Measurements from ENCODE around the gene MAP2K5. TPM values are rescaled to one million over a fixed set of nuclear protein-coding genes. Genes with fewer than 3 reads are reported as not detected.

Gene MAP2K5
- total RNA-seq, 2 donors from 2014 or later = 10.7 to 15.7 TPM

GRCh38 chr15:67808821-67809220, 266.3 kb downstream of the MAP2K5 start:
- TF ChIP-seq POLR2A (IDR thresholded peaks at IDR 0.05) (no peak), POLR2AphosphoS5 (IDR thresholded peaks at IDR 0.05) (no peak), CTCF (IDR thresholded peaks at IDR 0.05) (no peak)

GRCh38 chr15:67809441-67809840, 266.9 kb downstream of the MAP2K5 start:
- H3K36me3 ChIP-seq = peaks cover 0 to 4% of the 10 kb centered on the region in 2 donors
- no peak overlapping the region for H3K4me3 ChIP-seq
- TF ChIP-seq CTCF (IDR thresholded peaks at IDR 0.05) = no peak
- no peak for TF ChIP-seq POLR2AphosphoS5 (IDR thresholded peaks at IDR 0.05)
- TF ChIP-seq POLR2A (IDR thresholded peaks at IDR 0.05) = no peak
- no peak for DNase-seq (ENCODE audit: low spot score)
- 98% methylated on average over 5 of the region's 5 CpGs for WGBS
- no peaks in the 10 kb centered on the region for H3K9me3 ChIP-seq
- no peak overlapping the region for H3K27ac ChIP-seq
- no peaks in the 10 kb centered on the region for H3K27me3 ChIP-seq (replicated peaks; ENCODE audit: insufficient read depth)
- no peaks in the 10 kb centered on the region for H3K4me1 ChIP-seq (replicated peaks)
- intact Hi-C loops (cut with DNase I) = no loop called here

More at GRCh38 chr15:67808821-67809220, 266.3 kb downstream of the MAP2K5 start:
- DNase-seq (ENCODE audit: low spot score) = no peak
- Histone ChIP-seq H3K27ac (no peak overlapping the region), H3K4me3 (no peak overlapping the region), H3K36me3 (peaks cover 0 to 4% of the 10 kb centered on the region in 2 donors), H3K9me3 (no peaks in the 10 kb centered on the region), H3K4me1 (replicated peaks) (no peaks in the 10 kb centered on the region), H3K27me3 (replicated peaks; ENCODE audit: insufficient read depth) (no peaks in the 10 kb centered on the region)
- intact Hi-C loops (cut with DNase I) = no loop called here
- 94% methylated on average over 7 of the region's 7 CpGs for WGBS

GRCh38 chr15:67809866-67810265, 267.4 kb downstream of the MAP2K5 start:
- H3K36me3 ChIP-seq = peaks cover 0 to 4% of the 10 kb centered on the region in 2 donors
- H3K4me3 ChIP-seq = no peak overlapping the region
- WGBS = 96% methylated on average over 6 of the region's 6 CpGs
- no peaks in the 10 kb centered on the region for H3K27me3 ChIP-seq (replicated peaks; ENCODE audit: insufficient read depth)
- H3K9me3 ChIP-seq = no peaks in the 10 kb centered on the region
- no peak for DNase-seq (ENCODE audit: low spot score)
- H3K27ac ChIP-seq = no peak overlapping the region
- no peaks in the 10 kb centered on the region for H3K4me1 ChIP-seq (replicated peaks)
- intact Hi-C loops (cut with DNase I) = no loop called here
- no peak for TF ChIP-seq POLR2AphosphoS5 (IDR thresholded peaks at IDR 0.05)
- no peak for TF ChIP-seq POLR2A (IDR thresholded peaks at IDR 0.05)
- TF ChIP-seq CTCF (IDR thresholded peaks at IDR 0.05) = no peak

GRCh38 chr15:67812241-67812644, 269.7 kb downstream of the MAP2K5 start:
- no peaks in the 10 kb centered on the region for H3K27me3 ChIP-seq (replicated peaks; ENCODE audit: insufficient read depth)
- DNase-seq (ENCODE audit: low spot score) = no peak
- no peaks in the 10 kb centered on the region for H3K36me3 ChIP-seq
- no peaks in the 10 kb centered on the region for H3K9me3 ChIP-seq
- 74% methylated on average over 11 of the region's 11 CpGs for WGBS
- TF ChIP-seq POLR2A (IDR thresholded peaks at IDR 0.05) (no peak), POLR2AphosphoS5 (IDR thresholded peaks at IDR 0.05) (no peak), CTCF (IDR thresholded peaks at IDR 0.05) (no peak)
- no peak overlapping the region for H3K27ac ChIP-seq
- H3K4me3 ChIP-seq = no peak overlapping the region
- H3K4me1 ChIP-seq (replicated peaks) = no peaks in the 10 kb centered on the region
- intact Hi-C loops (cut with DNase I) = no loop called here

GRCh38 chr15:67813104-67813634, 270.7 kb downstream of the MAP2K5 start:
- no peak overlapping the region for H3K4me3 ChIP-seq
- TF ChIP-seq CTCF (IDR thresholded peaks at IDR 0.05) = no peak
- TF ChIP-seq POLR2AphosphoS5 (IDR thresholded peaks at IDR 0.05) = no peak
- TF ChIP-seq POLR2A (IDR thresholded peaks at IDR 0.05) = no peak
- WGBS = 73% methylated on average over 3 of the region's 3 CpGs
- H3K27ac ChIP-seq = no peak overlapping the region
- intact Hi-C loops (cut with DNase I) = no loop called here
- H3K36me3 ChIP-seq = no peaks in the 10 kb centered on the region
- H3K4me1 ChIP-seq (replicated peaks) = no peaks in the 10 kb centered on the region
- H3K27me3 ChIP-seq (replicated peaks; ENCODE audit: insufficient read depth) = no peaks in the 10 kb centered on the region
- DNase-seq (ENCODE audit: low spot score) = no peak
- H3K9me3 ChIP-seq = no peaks in the 10 kb centered on the region
